GM12878 (cell line): Measurements from ENCODE around the gene ROM1. TPM values are rescaled to one million over a fixed set of nuclear protein-coding genes. Genes with fewer than 3 reads are reported as not detected.

Source experiments
- ATAC-seq: fragments of 200-7000 bp; cut with Tn5 transposase; 3 replicates; pipeline ENCODE4 v1.9.1; 2020; ENCODE audit warnings: mild to moderate bottlenecking, moderate library complexity
- BruUV-seq: library from RNA; stranded (reverse); fragments of 400-500 nt; replicated peaks from 2 replicates; lab custom pipeline; 2021; lab: Mats Ljungman, UMichigan
- CTCF ChIA-PET: fragments of 300-600 bp; sonication (Branson Sonifier 250); formaldehyde crosslinking; extraction: SDS; loops from one replicate; lab custom pipeline; 2021; ENCODE audit warnings: inconsistent platforms; lab: Yijun Ruan, JAX
- POLR2A ChIA-PET: fragments of 350-600 bp; formaldehyde crosslinking; extraction: SDS; loops from one replicate; lab custom pipeline; 2021; ENCODE audit warnings: inconsistent platforms; lab: Charles Lee
- RAD21 ChIA-PET: fragments of 300-600 bp; sonication (Branson Sonifier 250); formaldehyde crosslinking; loops from one replicate; lab custom pipeline; 2023; ENCODE audit warnings: antibody characterized with exemption; ENCODE audit not compliant: unreplicated experiment; lab: Charles Lee
- SMC1A ChIA-PET: fragments of 300-600 bp; sonication (Branson Sonifier 250); formaldehyde crosslinking; loops from one replicate; lab custom pipeline; 2023; ENCODE audit not compliant: unreplicated experiment, uncharacterized antibody; lab: Charles Lee
- DNase-seq: peaks from one replicate; pipeline ENCODE4 v3.0.0-alpha.2; 2011; ENCODE audit warnings: low read depth, low spot score
- FAIRE-seq: peaks from 3 replicates; lab custom pipeline; 2011; peaks lifted over from hg19 to GRCh38; lab: Jason Lieb, UNC
- H2AFZ ChIP-seq: 2 replicates; pipeline ENCODE4 v1.6.0; 2011; ENCODE audit warnings: low read depth, low read length, control low read depth; ENCODE audit not compliant: control insufficient read depth
- H3K27ac ChIP-seq: 2 replicates; pipeline ENCODE4 v1.5.1; 2011; ENCODE audit warnings: control low read depth; ENCODE audit not compliant: control insufficient read depth, insufficient read depth
- H3K27me3 ChIP-seq, 2 experiments: replicated peaks in 1 of 2; 2 replicates each; pipeline versions ENCODE4 v1.6.0 to v1.6.1; 2011; ENCODE audit warnings: low read length in 1 of 2; ENCODE audit not compliant: control insufficient read depth in 2 of 2, insufficient read depth in 2 of 2
- H3K36me3 ChIP-seq, 2 experiments: 2 replicates each; pipeline ENCODE4 v1.5.1; 2011; ENCODE audit warnings: low read length in 1 of 2; ENCODE audit not compliant: control insufficient read depth in 2 of 2, insufficient read depth in 2 of 2
- H3K4me1 ChIP-seq: 2 replicates; pipeline ENCODE4 v1.6.1; 2011; ENCODE audit warnings: mild to moderate bottlenecking, low read length, moderate library complexity, mixed read lengths; ENCODE audit not compliant: control insufficient read depth, insufficient read depth
- H3K4me2 ChIP-seq: 2 replicates; pipeline ENCODE4 v1.6.0; 2011; ENCODE audit warnings: control low read depth; ENCODE audit not compliant: control insufficient read depth, insufficient read depth
- H3K4me3 ChIP-seq: fragments of 200-600 bp; sonication (generic); 2 replicates; pipeline ENCODE4 v1.5.1; 2016
- H3K79me2 ChIP-seq: 2 replicates; pipeline ENCODE4 v1.6.0; 2011; ENCODE audit warnings: low read length; ENCODE audit not compliant: control insufficient read depth, insufficient read depth
- H3K9ac ChIP-seq: 2 replicates; pipeline ENCODE4 v1.8.0; 2011; ENCODE audit warnings: low read length, control low read depth, mixed read lengths; ENCODE audit not compliant: control insufficient read depth, insufficient read depth
- H3K9me3 ChIP-seq: replicated peaks from 3 replicates; pipeline ENCODE4 v1.5.1; 2011; ENCODE audit warnings: mild to moderate bottlenecking, low read length; ENCODE audit not compliant: control insufficient read depth, insufficient read depth
- H4K20me1 ChIP-seq: 2 replicates; pipeline ENCODE4 v1.6.0; 2011; ENCODE audit not compliant: control insufficient read depth, insufficient read depth
- CBFB ChIP-seq: IDR thresholded peaks from 2 replicates; pipeline ENCODE4 v1.6.1; 2016; ENCODE audit warnings: antibody characterized with exemption, low read depth
- CBX5 ChIP-seq: sonication (generic); IDR thresholded peaks from 2 replicates; pipeline ENCODE4 v1.6.1; 2016; ENCODE audit warnings: low read depth, moderate library complexity, mild to moderate bottlenecking, inconsistent platforms
- DPF2 ChIP-seq: fragments of 450-650 bp; IDR thresholded peaks from 2 replicates; pipeline ENCODE4 v1.6.1; 2017; ENCODE audit warnings: mild to moderate bottlenecking
- FOS ChIP-seq: IDR thresholded peaks from 3 replicates; pipeline ENCODE4 v1.6.1; 2011; ENCODE audit warnings: borderline replicate concordance; ENCODE audit not compliant: insufficient read length; ENCODE audit errors: extremely low read depth
- HCFC1 ChIP-seq: fragments of 150-350 bp; IDR thresholded peaks from 2 replicates; pipeline ENCODE4 v1.6.1; 2014; ENCODE audit warnings: low read length
- JUNB ChIP-seq: IDR thresholded peaks from 2 replicates; pipeline ENCODE4 v1.6.1; 2016; ENCODE audit warnings: antibody characterized with exemption, mild to moderate bottlenecking
- MYC ChIP-seq: IDR thresholded peaks from 2 replicates; pipeline ENCODE4 v1.6.1; 2011; ENCODE audit warnings: mild to moderate bottlenecking, low read length, moderate library complexity, inconsistent platforms; ENCODE audit not compliant: insufficient read depth, insufficient replicate concordance, insufficient read length, severe bottlenecking
- NFYB ChIP-seq: IDR thresholded peaks from 2 replicates; pipeline ENCODE4 v1.6.1; 2011; ENCODE audit warnings: low read depth, mild to moderate bottlenecking, low read length, improper control_type of control experiment, moderate library complexity; ENCODE audit not compliant: insufficient read depth
- RBBP5 ChIP-seq: fragments of 200-600 bp; sonication (generic); conservative IDR thresholded peaks from 2 replicates; pipeline ENCODE4 v1.6.1; 2016
- RCOR1 ChIP-seq: conservative IDR thresholded peaks from 2 replicates; pipeline ENCODE4 v1.6.1; 2012; ENCODE audit warnings: low read depth, low read length, improper control_type of control experiment
- SMAD1 ChIP-seq: fragments of 450-650 bp; IDR thresholded peaks from 2 replicates; pipeline ENCODE4 v1.6.1; 2018; ENCODE audit warnings: mild to moderate bottlenecking, low read depth; ENCODE audit not compliant: partially characterized antibody
- SUPT20H ChIP-seq: IDR thresholded peaks from 2 replicates; pipeline ENCODE4 v1.6.1; 2011; ENCODE audit warnings: low read depth, mild to moderate bottlenecking, low read length, moderate library complexity, borderline replicate concordance; ENCODE audit not compliant: control insufficient read depth
- ZNF217 ChIP-seq: fragments of 450-650 bp; IDR thresholded peaks from 2 replicates; pipeline ENCODE4 v1.6.1; 2017; ENCODE audit warnings: antibody characterized with exemption, mild to moderate bottlenecking
- ZNF24 ChIP-seq: fragments of 450-650 bp; IDR thresholded peaks from 2 replicates; pipeline ENCODE4 v1.6.1; 2017; ENCODE audit warnings: antibody characterized with exemption, mild to moderate bottlenecking
- WGBS: methylation state at CpG from one replicate; pipeline ENCODE4 v1.1.6; 2016; ENCODE audit warnings: low lambda C conversion rate; ENCODE audit not compliant: insufficient replicate concordance, insufficient coverage; ENCODE audit errors: missing lambda C conversion rate; 5-methylcytosine and 5-hydroxymethylcytosine counted together
- in situ Hi-C: fragments of 300-500 bp; cut with MboI; formaldehyde crosslinking; loops from 9 replicates; pipeline ENCODE4 v1.14.3; 2018; ENCODE audit warnings: mixed read lengths
- intact Hi-C: fragments of 100-400 bp; cut with micrococcal nuclease; formaldehyde crosslinking; loops from one replicate; pipeline ENCODE4 v1.14.2; 2022; ENCODE audit not compliant: unreplicated experiment
- polyA plus RNA-seq, 11 experiments: library from polyadenylated mRNA; depleted of rRNA in 4 of 11; unstranded in 6 of 11; stranded (reverse) in 5 of 11; fragments of >200 nt; fragmentation: Nextera tagmentation in 4 of 11; fragmentation: Illumina TruSeq in 1 of 11; extraction: Ambion mirVana in 4 of 11; extraction: Trizol in 1 of 11; gene quantifications; 1 replicate in 1 of 11; 2 replicates in 10 of 11; pipeline versions ENCODE4 v1.2.1 to v1.2.3, GENCODE V29; 2011 to 2016; ENCODE audit warnings: inconsistent platforms in 2 of 11, missing spikeins in 2 of 11, low read depth in 1 of 11
- total RNA-seq, 4 experiments: library from RNA; depleted of rRNA in 3 of 4; stranded (reverse); fragments of >200 nt in 3 of 4; fragmentation: Illumina TruSeq in 1 of 4; extraction: Trizol in 1 of 4; gene quantifications; 2 replicates each; pipeline versions ENCODE4 v1.2.1 to v1.2.3, GENCODE V29; 2013 to 2021
- TF ChIP-seq, protein P1 (sequence below): IDR thresholded peaks from 2 replicates; pipeline ENCODE4 v1.6.1; 2011; ENCODE audit warnings: low read depth, mild to moderate bottlenecking, low read length, moderate library complexity, borderline replicate concordance; ENCODE audit errors: extremely low read depth
- TF ChIP-seq, protein P2 (sequence below): fragments of 450-650 bp; IDR thresholded peaks from 2 replicates; pipeline ENCODE4 v1.6.1; 2016; ENCODE audit warnings: mild to moderate bottlenecking
- TF ChIP-seq, protein P3 (sequence below): fragments of 450-650 bp; formaldehyde crosslinking; IDR thresholded peaks from 2 replicates; pipeline ENCODE4 v1.5.0; 2022; ENCODE audit warnings: mild to moderate bottlenecking, missing genetic modification characterization

The ROM1 gene
- total and polyA plus RNA-seq, 10 of the 15 experiments (the other 5 are each of a cell fraction or from before 2014, with no cell fraction given), result 0.42 to 3.0 (median 1.1) TPM

DNA sequence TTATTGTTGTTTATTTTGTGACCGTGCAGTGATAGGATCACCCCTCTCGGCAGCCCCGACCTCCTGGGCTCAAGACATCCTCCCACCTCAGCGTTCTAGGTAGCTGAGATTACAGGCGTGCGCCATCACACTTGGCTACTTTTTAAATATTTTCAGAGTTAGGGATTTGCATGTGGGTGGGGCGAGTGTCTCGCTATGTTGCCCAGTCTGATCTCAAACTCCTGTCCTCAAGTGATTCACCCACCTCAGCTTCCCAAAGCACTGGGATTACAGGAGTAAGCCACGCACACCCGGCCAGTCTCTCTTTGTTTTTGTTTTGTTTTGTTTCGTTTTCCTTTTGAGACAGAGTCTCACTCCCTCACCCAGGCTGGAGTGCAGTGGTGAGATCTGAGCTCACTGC lies 41.2 kb downstream of the ROM1 start:
- H2AFZ ChIP-seq, result peak overlapping the region; percentile 82
- in situ Hi-C loops, result no loop called here
- no peak for TF ChIP-seq FOS
- no peak for TF ChIP-seq RCOR1
- no peak for TF ChIP-seq SMAD1
- TF ChIP-seq NFYB, result no peak
- TF ChIP-seq, protein P1, sequence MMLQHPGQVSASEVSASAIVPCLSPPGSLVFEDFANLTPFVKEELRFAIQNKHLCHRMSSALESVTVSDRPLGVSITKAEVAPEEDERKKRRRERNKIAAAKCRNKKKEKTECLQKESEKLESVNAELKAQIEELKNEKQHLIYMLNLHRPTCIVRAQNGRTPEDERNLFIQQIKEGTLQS, result no peak
- TF ChIP-seq, protein P2, sequence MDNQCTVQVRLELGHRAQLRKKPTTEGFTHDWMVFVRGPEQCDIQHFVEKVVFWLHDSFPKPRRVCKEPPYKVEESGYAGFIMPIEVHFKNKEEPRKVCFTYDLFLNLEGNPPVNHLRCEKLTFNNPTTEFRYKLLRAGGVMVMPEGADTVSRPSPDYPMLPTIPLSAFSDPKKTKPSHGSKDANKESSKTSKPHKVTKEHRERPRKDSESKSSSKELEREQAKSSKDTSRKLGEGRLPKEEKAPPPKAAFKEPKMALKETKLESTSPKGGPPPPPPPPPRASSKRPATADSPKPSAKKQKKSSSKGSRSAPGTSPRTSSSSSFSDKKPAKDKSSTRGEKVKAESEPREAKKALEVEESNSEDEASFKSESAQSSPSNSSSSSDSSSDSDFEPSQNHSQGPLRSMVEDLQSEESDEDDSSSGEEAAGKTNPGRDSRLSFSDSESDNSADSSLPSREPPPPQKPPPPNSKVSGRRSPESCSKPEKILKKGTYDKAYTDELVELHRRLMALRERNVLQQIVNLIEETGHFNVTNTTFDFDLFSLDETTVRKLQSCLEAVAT, result no peak
- no peak for TF ChIP-seq JUNB
- TF ChIP-seq CBFB, result no peak
- no peak for TF ChIP-seq ZNF217
- no peak for TF ChIP-seq MYC
- TF ChIP-seq ZNF24, result no peak
- TF ChIP-seq CBX5, result no peak
- no peak for TF ChIP-seq RBBP5
- no peak for TF ChIP-seq SUPT20H
- TF ChIP-seq, protein P3, sequence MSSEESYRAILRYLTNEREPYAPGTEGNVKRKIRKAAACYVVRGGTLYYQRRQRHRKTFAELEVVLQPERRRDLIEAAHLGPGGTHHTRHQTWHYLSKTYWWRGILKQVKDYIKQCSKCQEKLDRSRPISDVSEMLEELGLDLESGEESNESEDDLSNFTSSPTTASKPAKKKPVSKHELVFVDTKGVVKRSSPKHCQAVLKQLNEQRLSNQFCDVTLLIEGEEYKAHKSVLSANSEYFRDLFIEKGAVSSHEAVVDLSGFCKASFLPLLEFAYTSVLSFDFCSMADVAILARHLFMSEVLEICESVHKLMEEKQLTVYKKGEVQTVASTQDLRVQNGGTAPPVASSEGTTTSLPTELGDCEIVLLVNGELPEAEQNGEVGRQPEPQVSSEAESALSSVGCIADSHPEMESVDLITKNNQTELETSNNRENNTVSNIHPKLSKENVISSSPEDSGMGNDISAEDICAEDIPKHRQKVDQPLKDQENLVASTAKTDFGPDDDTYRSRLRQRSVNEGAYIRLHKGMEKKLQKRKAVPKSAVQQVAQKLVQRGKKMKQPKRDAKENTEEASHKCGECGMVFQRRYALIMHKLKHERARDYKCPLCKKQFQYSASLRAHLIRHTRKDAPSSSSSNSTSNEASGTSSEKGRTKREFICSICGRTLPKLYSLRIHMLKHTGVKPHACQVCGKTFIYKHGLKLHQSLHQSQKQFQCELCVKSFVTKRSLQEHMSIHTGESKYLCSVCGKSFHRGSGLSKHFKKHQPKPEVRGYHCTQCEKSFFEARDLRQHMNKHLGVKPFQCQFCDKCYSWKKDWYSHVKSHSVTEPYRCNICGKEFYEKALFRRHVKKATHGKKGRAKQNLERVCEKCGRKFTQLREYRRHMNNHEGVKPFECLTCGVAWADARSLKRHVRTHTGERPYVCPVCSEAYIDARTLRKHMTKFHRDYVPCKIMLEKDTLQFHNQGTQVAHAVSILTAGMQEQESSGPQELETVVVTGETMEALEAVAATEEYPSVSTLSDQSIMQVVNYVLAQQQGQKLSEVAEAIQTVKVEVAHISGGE (CRISPR knock-in tag), result no peak
- no peak for TF ChIP-seq DPF2
- no peak for TF ChIP-seq HCFC1
- TF ChIP-seq, all 136 proteins: peak for 0
- BruUV-seq, result no TSS peak
- H3K9me3 ChIP-seq, result no peaks in the 10 kb centered on the region
- CTCF ChIA-PET, result interaction anchor here (0.6 to 1.2 kb wide), 5 partner anchors 11 to 1175 kb away, joined by 3 to 4 read pairs (median 3); partner anchors contain the start of genes C11orf98 and CSKMT
- peaks cover 6% of the 10 kb centered on the region for H3K4me1 ChIP-seq
- POLR2A ChIA-PET, result interaction anchor here (0.6 to 14.6 kb wide), 7 partner anchors 10 to 1585 kb away, joined by 3 to 295 read pairs (median 5); partner anchors contain the start of genes C11orf98, CSKMT, LBHD1 and UQCC3
- H3K27ac ChIP-seq, result no peak overlapping the region
- H4K20me1 ChIP-seq, result no peaks in the 10 kb centered on the region; the same call in 1 of the 2 replicates
- no peak for FAIRE-seq
- 46% methylated on average over 11 of the region's 11 CpGs for WGBS
- peaks cover 23% of the 10 kb centered on the region for H3K79me2 ChIP-seq
- H3K4me3 ChIP-seq, result no peak overlapping the region
- RAD21 ChIA-PET, result interaction anchor here (1.7 kb wide), 1 partner anchor 11 kb away, joined by 10 read pairs; the partner anchor contains the start of genes C11orf98 and CSKMT
- no peak overlapping the region for H3K9ac ChIP-seq
- DNase-seq, result no peak
- intact Hi-C loops, result no loop called here
- SMC1A ChIA-PET, result interaction anchor here (1.3 to 5.0 kb wide), 6 partner anchors 9 to 62 kb away, joined by 3 to 41 read pairs (median 6); partner anchors contain the start of genes C11orf98, CSKMT, GANAB and LBHD1
- H3K27me3 ChIP-seq, result no peaks in the 10 kb centered on the region
- no peak for ATAC-seq
- peaks cover under 1 to 4% of the 10 kb centered on the region in 2 experiments; a peak in 1 of 4 replicates for H3K36me3 ChIP-seq
- peak overlapping the region; percentile 68 for H3K4me2 ChIP-seq
